Activated CD4-positive, alpha-beta T cell treated with anti-CD3 and anti-CD28 coated beads for 4 hours (primary cell): ENCODE data around the gene TTR.

Source experiments
- DNase-seq, 2 donors: peaks; one replicate each; pipeline ENCODE4 v3.0.0-alpha.2; 2020

The TTR gene

DNA sequence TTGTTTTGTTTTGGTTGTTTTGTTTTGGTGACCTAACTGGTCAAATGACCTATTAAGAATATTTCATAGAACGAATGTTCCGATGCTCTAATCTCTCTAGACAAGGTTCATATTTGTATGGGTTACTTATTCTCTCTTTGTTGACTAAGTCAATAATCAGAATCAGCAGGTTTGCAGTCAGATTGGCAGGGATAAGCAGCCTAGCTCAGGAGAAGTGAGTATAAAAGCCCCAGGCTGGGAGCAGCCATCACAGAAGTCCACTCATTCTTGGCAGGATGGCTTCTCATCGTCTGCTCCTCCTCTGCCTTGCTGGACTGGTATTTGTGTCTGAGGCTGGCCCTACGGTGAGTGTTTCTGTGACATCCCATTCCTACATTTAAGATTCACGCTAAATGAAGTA, at the start of gene TTR:
TSS of gene TTR (plus strand) at position 250 of the 400 bp plus-strand sequence. CDS start at position 276, 26 bp downstream.
- DNase-seq = no peak

- no peak for DNase-seq
Observed at GRCh38 chr18:31546476-31546875, 45.2 kb upstream of the TTR start.

DNA sequence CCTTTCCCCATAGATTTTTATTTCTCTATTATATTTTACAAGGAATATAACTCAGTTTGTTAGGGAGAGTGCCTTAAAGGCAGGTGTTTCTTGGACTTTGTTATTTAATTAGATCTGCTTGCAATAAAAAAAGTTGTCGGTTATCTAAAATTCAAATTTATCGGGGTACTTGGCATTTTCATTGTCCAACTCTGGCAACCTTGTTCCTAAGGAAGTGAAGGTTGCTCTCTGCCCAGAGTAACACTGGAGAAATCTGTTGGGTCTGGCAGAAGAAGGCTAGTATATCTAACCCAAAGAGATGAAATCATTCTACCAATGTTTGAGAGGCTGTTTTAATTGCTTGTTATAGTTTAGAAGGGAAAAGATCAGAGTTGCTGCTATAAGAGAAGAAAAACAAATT, 42.8 kb upstream of the TTR start:
- no peak for DNase-seq

DNA sequence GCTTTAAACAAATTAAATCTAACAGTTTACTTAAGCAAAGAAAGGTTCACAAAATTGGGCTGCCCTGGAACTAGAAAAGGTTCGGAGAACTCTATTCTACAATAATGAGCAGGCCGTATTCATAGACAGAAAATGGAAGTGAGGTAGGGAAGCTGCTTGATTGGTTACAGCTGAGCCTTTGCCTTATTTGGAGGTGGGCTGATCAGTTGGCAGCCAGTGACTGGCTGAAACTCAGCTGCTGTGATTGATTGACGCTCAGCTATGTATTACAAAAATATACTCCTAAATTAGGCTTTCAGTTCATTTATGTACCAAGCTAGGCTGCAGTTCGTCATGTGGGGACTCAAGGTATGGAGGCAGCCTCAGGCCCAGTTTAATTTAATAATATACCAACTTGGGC, 42.3 kb upstream of the TTR start:
- DNase-seq = no peak

GRCh38 chr18:31551883-31552282, 39.8 kb upstream of the TTR start:
- no peak for DNase-seq

- DNase-seq = no peak
Observed at GRCh38 chr18:31553800-31554199, 37.9 kb upstream of the TTR start.

GRCh38 chr18:31554776-31555175, 36.9 kb upstream of the TTR start:
- DNase-seq = no peak

GRCh38 chr18:31555971-31556747, 35.5 kb upstream of the TTR start:
- peak in 1 of 2 donors; percentile 17 for DNase-seq

DNA sequence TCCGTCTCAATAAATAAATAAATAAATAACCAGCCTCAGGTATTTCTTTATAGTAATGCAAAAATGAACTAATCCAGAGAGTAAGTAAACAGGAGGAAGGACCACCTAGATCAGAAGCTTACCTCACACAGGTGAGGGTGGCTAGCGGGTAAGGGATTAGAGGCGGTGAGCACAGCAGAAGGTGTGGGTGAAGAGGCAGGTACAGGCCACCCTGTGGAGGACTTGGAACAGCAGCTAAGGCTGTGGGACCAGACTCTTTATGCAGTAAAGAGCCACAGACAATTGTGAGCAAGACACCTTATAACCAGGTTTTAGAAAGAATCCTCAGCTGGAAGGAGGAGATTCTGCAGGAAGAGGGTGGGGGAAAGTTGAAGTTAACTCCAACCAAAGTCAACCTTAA, 34.2 kb upstream of the TTR start:
- DNase-seq = no peak

DNA sequence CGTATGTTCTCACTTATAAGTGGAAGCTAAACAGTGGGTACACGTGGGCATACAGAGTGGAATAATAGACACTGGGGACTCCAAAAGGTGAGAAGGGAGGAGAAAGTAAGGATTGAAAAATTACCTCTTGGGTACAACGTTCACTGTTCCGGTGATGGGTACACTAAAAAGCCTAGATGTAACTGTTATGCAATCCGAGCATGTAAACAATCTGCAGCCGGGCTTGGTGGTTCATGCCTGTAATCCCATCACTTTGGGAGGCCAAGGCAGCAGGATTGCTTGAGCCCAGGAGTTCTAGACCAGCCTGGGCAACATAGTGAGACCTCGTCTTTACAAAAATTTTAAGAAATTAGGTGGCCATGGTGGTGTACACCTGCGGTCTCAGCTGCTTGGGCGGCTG, 33.1 kb upstream of the TTR start:
- no peak for DNase-seq

GRCh38 chr18:31562726-31563125, 29.0 kb upstream of the TTR start:
- DNase-seq = no peak

DNA sequence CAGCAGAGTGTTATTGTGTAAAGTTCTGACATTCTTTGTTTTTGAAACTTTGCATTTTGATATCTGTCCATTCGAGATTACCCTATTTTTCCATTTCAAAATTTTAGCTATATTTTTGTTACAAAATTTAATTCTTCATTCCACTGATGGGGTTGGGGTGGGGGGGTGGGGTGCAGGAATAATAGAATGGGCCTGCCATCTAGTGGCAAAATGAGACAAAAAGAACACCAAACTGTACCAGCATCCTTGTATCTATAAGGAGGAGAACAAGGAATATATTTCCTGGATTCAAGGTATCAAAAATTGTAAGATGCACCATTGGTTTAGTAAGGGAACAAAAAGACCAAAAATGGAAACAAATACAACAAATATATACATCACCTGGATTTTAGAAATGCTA, 27.9 kb upstream of the TTR start:
- DNase-seq = no peak

- no peak for DNase-seq
Observed at GRCh38 chr18:31565345-31565744, 26.3 kb upstream of the TTR start.

GRCh38 chr18:31565782-31566512, 25.7 kb upstream of the TTR start:
- no peak for DNase-seq

DNA sequence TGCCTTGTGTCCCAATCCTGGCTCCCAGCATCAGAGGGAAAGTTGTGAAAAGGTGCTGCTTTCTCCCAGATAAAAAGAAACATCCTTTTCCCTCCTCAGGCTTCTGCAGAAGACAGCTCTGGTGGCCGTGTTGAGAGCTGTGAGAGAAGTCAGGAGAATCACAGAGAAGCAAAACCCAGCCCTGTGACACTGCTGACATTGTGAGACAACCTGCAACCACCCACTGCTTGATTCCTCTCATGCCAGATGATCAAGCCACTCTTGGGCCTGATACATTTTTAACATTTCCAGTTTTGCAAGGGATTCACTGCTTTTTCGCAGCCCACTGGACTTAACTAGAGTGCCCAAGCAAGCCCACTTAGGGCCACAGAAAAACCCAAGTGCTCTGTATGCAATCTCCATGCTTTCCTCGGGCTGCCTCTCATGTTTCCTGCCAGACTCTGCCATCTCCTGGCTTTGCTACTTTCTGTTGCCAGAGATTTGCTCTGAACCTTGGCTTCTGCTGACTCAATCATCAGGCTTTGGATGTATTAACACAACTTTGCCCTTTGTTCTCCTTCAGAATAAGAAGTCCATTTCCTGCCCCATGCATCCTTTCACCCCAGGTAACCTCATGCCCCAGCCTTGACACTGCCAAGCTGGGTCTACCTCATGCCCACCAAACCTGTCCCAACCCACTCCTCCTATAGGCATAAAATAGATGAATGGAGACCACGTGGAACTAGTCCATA, 24.9 kb upstream of the TTR start:
- DNase-seq = no peak

GRCh38 chr18:31572368-31572767, 19.3 kb upstream of the TTR start:
- no peak for DNase-seq

GRCh38 chr18:31573051-31573450, 18.6 kb upstream of the TTR start:
- DNase-seq = no peak

GRCh38 chr18:31574359-31574758, 17.3 kb upstream of the TTR start:
- no peak for DNase-seq

GRCh38 chr18:31575515-31576257, 16.0 kb upstream of the TTR start:
- no peak for DNase-seq

DNA sequence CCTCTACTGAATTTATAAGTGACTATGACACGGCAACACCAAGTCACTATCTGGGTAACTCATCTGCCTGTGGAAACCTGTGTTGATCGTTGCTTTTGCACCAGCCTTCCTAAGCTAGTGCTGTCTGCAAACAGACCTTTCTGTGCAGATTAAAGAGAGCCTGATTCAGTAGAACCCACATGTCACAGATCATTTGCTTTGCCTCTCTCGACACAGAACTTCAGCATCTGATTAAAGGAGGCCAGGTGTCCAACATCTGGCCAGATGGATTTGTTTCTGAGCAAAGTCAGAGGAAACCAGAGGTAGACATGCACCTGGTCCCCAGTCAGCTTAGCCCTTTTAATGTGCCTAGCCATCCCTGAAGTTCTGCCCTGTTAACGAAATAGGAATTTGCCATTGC, 15.0 kb upstream of the TTR start:
- no peak for DNase-seq

DNA sequence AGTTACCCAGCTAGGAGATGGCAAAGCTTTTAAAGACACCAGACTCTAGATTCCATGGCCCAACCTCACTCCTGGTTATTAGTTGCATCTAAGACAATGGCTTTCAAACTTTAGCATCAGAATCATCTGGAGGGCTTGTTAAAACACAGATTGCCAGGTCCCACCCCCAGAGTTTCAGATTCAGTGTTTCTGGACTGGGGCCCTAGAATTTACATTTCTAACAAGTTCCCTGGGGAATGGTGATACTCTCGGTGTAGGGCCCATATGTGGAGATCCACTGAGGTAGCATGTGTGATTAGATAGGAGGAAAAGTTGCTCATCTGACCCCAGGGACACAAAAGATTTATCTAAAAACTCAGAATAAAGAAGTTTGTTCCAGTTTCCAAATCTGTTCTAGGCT, 14.5 kb upstream of the TTR start:
- DNase-seq = no peak

DNA sequence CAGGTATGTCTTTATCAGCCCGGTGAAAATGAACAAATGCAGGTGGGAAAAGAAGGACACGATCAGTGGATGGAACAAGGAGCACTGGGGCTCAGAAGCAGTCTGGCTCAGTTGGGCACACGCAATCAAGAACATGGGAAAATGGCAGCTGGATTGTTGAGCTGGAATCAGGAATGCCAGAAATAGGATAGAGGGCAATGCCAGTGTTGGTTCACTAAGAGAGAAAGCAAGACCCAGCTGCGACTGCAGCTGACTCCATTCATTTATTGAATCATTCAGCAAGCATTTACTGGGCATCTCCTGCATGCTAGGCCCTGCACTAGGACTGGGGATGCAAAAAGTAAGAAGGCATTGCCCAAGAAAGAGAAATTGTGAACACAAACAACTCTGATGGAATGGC, 13.6 kb upstream of the TTR start:
- no peak for DNase-seq

DNA sequence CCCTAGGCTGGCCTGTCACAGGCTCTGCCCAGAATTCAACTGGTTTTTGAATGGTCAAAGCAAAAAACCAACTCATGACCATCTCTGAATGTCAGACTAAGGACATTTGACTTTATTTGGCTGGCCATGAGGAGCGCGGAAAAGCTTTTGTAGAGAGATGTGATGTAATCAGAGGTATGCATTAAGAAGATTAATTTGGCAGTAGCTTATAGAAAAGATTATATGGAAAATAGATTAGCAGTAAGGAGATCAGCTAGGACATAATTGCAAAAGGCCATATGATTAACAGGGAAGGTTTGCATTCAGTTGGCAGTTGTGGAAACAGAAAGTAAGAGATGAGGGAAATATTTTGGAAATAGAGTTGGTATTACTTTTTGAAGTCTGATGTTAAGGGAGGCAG, 12.3 kb upstream of the TTR start:
- DNase-seq = no peak
